Measurements from ENCODE around the gene KCNQ1. TPM values are rescaled to one million over a fixed set of nuclear protein-coding genes. Genes with fewer than 3 reads are reported as not detected.

KCNQ1 gene
- total RNA-seq, 1 experiment from 2014 or later, result not detected

GRCh38 chr11:2713661-2714462 is 269.1 kb downstream of the KCNQ1 start:
- DNase-seq, result no peak
- POLR2A ChIA-PET (ENCODE audit: unreplicated experiment), result interaction anchor here (0.6 to 0.8 kb wide), 2 partner anchors 10 to 215 kb away, joined by 4 to 8 read pairs; partner anchors contain the start of gene PHLDA2
- no peak overlapping the region for H3K27ac ChIP-seq
- H3K79me2 ChIP-seq (ENCODE audit: low read depth), result no peaks in the 10 kb centered on the region
- no peaks in the 10 kb centered on the region for H3K9me3 ChIP-seq (ENCODE audit: insufficient read depth, low read depth)
- no peaks in the 10 kb centered on the region for H4K20me1 ChIP-seq (ENCODE audit: insufficient read depth)
- H3K4me2 ChIP-seq, result no peak overlapping the region
- H3K36me3 ChIP-seq (ENCODE audit: low read depth), result no peaks in the 10 kb centered on the region
- no TSS peak for BruUV-seq (replicated peaks)
- H3K27me3 ChIP-seq (ENCODE audit: insufficient read depth, low read depth), result peaks cover 24% of the 10 kb centered on the region; the same call in 1 of the 2 replicates
- no peaks in the 10 kb centered on the region for H3K4me1 ChIP-seq (replicated peaks; ENCODE audit: insufficient read depth)
- CTCF ChIA-PET, result no interaction called here
- intact Hi-C loops (cut with micrococcal nuclease; ENCODE audit: unreplicated experiment), result no loop called here
- no peak for TF ChIP-seq CTCF (conservative IDR thresholded peaks at IDR 0.05)
- no peak for TF ChIP-seq EZH2 (IDR thresholded peaks at IDR 0.05; ENCODE audit: low read depth)
- H2AFZ ChIP-seq, result no peak overlapping the region
- no peaks in the 10 kb centered on the region for H3K9me2 ChIP-seq (ENCODE audit: insufficient read depth)
- no peak overlapping the region for H3K4me3 ChIP-seq
- no peaks in the 10 kb centered on the region for H3F3A ChIP-seq (ENCODE audit: insufficient read depth, low read depth)

- no peaks in the 10 kb centered on the region for H3K4me1 ChIP-seq (replicated peaks; ENCODE audit: insufficient read depth)
- H3F3A ChIP-seq (ENCODE audit: insufficient read depth, low read depth), result no peaks in the 10 kb centered on the region
- H4K20me1 ChIP-seq (ENCODE audit: insufficient read depth), result no peaks in the 10 kb centered on the region
- no peak overlapping the region for H3K4me2 ChIP-seq
- H3K27ac ChIP-seq, result no peak overlapping the region
- H2AFZ ChIP-seq, result no peak overlapping the region
- no TSS peak for BruUV-seq (replicated peaks)
- no peak for TF ChIP-seq CTCF (conservative IDR thresholded peaks at IDR 0.05)
- no peak for TF ChIP-seq EZH2 (IDR thresholded peaks at IDR 0.05; ENCODE audit: low read depth)
- H3K36me3 ChIP-seq (ENCODE audit: low read depth), result no peaks in the 10 kb centered on the region
- intact Hi-C loops (cut with micrococcal nuclease; ENCODE audit: unreplicated experiment), result no loop called here
- H3K9me3 ChIP-seq (ENCODE audit: insufficient read depth, low read depth), result no peaks in the 10 kb centered on the region
- ChIA-PET POLR2A (ENCODE audit: unreplicated experiment) (interaction anchor here (0.6 to 0.8 kb wide), 2 partner anchors 11 to 215 kb away, joined by 4 to 8 read pairs; partner anchors contain the start of gene PHLDA2), CTCF (no interaction called here)
- no peak overlapping the region for H3K4me3 ChIP-seq
- H3K9me2 ChIP-seq (ENCODE audit: insufficient read depth), result no peaks in the 10 kb centered on the region
- no peaks in the 10 kb centered on the region for H3K79me2 ChIP-seq (ENCODE audit: low read depth)
- H3K27me3 ChIP-seq (ENCODE audit: insufficient read depth, low read depth), result peaks cover 24% of the 10 kb centered on the region; the same call in 1 of the 2 replicates
- no peak for DNase-seq
These were observed 269.6 kb downstream of the KCNQ1 start for GRCh38 chr11:2714463-2714800.

GRCh38 chr11:2714871-2715270 is 270.1 kb downstream of the KCNQ1 start:
- H4K20me1 ChIP-seq (ENCODE audit: insufficient read depth), result no peaks in the 10 kb centered on the region
- H3K9me3 ChIP-seq (ENCODE audit: insufficient read depth, low read depth), result no peaks in the 10 kb centered on the region
- peaks cover 21% of the 10 kb centered on the region; the same call in 1 of the 2 replicates for H3K27me3 ChIP-seq (ENCODE audit: insufficient read depth, low read depth)
- ChIA-PET POLR2A (ENCODE audit: unreplicated experiment) (interaction anchor here (0.6 to 0.8 kb wide), 2 partner anchors 11 to 214 kb away, joined by 4 to 8 read pairs; partner anchors contain the start of gene PHLDA2), CTCF (no interaction called here)
- H3K9me2 ChIP-seq (ENCODE audit: insufficient read depth), result no peaks in the 10 kb centered on the region
- intact Hi-C loops (cut with micrococcal nuclease; ENCODE audit: unreplicated experiment), result no loop called here
- no peak overlapping the region for H3K27ac ChIP-seq
- no peaks in the 10 kb centered on the region for H3K36me3 ChIP-seq (ENCODE audit: low read depth)
- H3K4me2 ChIP-seq, result no peak overlapping the region
- TF ChIP-seq CTCF (conservative IDR thresholded peaks at IDR 0.05) (no peak), EZH2 (IDR thresholded peaks at IDR 0.05; ENCODE audit: low read depth) (no peak)
- no peak overlapping the region for H3K4me3 ChIP-seq
- H3K79me2 ChIP-seq (ENCODE audit: low read depth), result no peaks in the 10 kb centered on the region
- no peaks in the 10 kb centered on the region for H3F3A ChIP-seq (ENCODE audit: insufficient read depth, low read depth)
- no peak overlapping the region for H2AFZ ChIP-seq
- H3K4me1 ChIP-seq (replicated peaks; ENCODE audit: insufficient read depth), result no peaks in the 10 kb centered on the region
- DNase-seq, result no peak
- no TSS peak for BruUV-seq (replicated peaks)
